ENCODE results near the gene PDE8B.

PDE8B gene

GRCh38 chr5:77316871-77317661 is 106.6 kb downstream of the PDE8B start:
- no peak for DNase-seq (ENCODE audit: low read depth in 2 of 2, low spot score in 1 of 2)

GRCh38 chr5:77318060-77318459 is 107.6 kb downstream of the PDE8B start:
- no peak for DNase-seq (ENCODE audit: low read depth in 2 of 2, low spot score in 1 of 2)

DNA sequence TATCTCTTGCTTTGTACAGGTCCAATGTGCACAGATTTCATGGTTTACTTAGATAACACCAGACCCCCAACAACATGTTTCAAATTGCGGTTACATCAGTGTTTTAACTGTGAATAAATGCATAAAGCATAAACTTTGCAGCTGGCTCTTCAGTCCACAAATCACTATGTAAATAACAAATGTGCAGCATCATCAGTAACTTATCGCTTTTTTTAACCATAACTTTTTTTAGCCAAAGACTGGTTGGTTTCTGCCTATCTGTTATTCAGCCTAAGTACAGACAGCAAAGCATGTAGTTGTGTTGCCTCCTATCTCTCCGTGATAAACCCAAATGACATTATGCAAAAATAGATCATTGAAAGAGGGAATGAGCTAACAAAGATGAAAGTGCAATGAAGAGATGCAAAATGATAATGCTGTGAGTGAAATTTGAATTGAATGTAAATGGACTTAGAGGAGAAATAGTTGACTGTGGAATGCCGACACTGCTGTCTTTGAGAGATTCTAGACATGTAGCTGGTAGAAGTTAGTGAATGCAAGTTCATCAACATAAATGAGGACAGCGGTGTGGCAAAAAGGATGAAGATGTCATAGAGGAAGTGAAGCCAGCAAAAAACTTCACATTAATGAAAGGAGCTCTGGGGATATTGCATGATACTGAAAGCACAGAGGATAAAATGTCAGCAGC is 108.8 kb downstream of the PDE8B start:
- no peak for DNase-seq (ENCODE audit: low read depth in 2 of 2, low spot score in 1 of 2)

GRCh38 chr5:77321793-77322394 is 111.4 kb downstream of the PDE8B start:
- no peak for DNase-seq (ENCODE audit: low read depth in 2 of 2, low spot score in 1 of 2)

DNA sequence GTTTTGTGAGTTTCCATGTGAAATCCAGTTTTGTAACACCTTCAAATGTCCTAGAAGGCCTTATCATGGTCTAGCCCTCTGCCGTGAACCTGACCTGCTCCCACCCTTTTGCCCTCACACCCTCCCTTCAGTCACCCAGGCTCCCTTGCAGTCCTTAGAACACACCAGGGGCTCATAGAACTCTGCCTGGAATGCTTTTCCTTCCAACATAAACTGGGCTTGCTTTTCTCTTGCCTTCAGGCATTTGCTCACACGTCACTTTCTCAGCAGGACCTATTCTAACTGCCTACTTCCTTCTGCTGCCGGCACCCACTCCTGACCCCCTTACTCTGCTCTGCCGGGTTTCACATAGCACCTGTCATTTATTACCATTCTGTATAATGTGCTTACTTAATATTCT is 111.9 kb downstream of the PDE8B start:
- no peak for DNase-seq (ENCODE audit: low read depth in 2 of 2, low spot score in 1 of 2)

DNA sequence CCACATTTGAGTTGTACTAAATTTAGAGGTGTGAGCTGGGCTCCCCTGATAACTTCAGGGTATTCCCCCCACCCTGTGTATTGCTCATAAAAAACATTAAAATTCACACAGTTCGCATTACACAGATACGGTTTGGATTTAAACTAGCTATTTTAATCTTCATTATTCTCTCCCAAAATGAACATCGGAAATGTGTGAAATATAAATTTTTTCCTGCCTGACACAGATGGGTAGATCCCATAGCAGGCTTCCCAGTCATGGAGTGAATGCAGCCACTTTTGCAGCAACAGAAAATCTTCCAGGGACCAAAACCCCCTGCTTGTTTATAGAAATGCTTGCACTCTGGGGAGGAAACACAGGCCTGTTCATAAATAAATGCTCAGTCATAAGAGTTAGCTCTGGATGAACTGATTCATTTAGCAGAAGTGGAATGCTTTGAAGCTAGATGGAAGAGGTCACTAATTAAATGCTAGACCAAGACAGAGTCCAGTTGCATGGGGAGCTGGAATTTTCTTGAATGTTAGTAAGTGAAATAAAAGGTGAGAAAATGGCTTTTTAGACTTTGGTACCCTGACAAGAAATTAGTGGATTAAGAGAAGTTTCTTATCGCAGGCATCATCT is 115.6 kb downstream of the PDE8B start:
- no peak for DNase-seq (ENCODE audit: low read depth in 2 of 2, low spot score in 1 of 2)

DNA sequence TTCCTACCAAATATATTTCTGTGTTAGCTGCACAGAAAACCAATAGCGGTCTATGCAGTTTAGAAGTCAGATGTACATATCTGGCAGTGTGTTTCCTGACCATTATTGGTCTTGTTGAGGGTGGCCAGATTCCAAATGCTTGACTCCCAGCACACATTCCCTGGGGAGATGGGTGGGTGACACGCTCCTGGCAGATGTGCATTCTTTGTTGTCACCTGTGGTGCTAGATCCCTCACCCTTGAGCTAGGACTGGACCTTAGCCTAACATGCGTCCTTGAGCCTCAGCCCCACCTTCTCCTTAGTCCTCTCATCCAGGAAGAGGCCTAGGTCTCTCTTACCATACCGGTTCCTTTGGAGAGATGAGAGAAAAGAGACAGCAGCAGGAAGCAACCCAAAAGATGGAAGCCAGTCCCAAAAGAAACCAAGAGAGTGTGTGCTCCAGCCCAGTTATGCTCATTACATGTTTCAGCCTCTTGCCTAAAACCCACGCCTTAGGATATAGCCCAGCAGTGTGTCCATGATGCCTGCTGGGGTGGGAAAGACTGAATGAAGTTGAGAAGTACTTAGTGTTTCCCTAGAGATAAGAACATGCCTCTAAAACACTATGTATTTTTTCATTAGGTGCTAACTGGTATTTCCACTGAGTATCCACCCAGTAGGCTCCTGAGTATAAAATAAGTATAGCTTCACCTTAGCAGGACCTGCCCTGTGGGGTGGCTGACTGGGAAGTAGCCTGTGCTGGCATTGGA is 116.7 kb downstream of the PDE8B start:
- no peak for DNase-seq (ENCODE audit: low read depth in 2 of 2, low spot score in 1 of 2)

DNA sequence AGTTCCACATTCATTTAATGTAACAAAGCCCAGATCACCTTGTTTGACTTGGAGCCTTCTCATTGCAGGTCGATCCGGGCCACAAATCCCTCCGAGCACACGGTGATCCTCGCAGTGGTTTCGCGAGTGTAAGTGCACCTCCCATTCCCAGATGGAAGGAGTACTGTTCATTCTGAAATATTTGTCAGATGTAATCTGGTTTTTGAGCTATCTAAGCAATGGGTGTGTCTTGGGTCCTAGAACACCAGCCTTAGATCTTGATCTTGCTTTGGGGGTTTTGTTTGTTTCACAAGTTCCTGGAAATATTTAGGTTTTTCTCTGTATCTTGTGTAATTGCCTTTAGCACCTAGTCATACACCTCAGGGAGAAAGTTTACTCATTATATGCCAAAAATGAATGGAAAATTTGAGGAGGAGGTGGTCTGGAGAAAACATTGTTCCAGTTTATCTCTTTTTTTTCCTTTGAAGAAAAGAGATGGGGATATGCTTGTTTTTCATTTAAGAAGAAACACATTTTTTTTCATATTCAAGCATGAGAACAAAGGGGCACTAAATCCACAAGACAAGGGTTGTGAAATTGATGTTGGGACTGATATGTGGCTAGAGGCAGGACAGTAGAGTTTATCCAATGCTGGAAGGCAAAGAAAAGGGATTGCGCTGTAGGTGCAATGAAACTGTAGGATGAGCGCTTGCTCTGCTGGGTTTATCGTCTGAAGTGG is 118.6 kb downstream of the PDE8B start:
- no peak for DNase-seq (ENCODE audit: low read depth in 2 of 2, low spot score in 1 of 2)

- no peak for DNase-seq (ENCODE audit: low read depth in 2 of 2, low spot score in 1 of 2)
These were observed 119.4 kb downstream of the PDE8B start for GRCh38 chr5:77329664-77330430.

- DNase-seq (ENCODE audit: low read depth in 2 of 2, low spot score in 1 of 2): no peak
These were observed 122.6 kb downstream of the PDE8B start for GRCh38 chr5:77333036-77333435.

DNA sequence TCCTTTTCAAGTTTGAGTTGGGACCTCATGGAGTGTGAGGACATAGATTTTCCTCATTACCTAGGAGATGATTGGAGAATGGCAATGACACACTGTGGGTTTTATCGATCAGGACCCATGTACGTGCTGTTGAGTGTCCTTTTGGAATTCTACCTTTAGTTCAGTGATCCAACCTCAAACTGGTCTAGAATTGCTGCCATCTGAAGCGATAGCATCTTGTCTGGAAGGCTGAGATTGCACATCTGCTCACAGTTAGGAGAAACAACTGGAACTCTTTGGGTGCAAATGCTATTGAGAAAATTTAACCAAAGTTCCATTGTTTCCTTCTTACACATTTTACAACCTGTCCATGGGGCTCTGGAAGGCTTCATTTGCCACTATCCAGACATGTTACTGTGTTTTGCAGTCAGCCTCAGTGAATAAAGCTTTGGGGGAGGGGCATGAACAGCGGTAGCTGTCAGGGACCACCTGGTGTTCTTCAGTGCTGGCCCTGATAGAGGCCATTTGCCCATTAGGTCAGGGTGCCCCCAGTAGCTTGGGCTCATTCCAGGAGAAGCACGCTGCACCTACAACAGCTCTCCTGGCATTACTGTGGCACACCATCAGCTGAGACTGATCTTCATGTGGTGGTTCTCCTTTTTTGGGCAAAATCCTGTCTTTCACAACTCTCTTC is 123.1 kb downstream of the PDE8B start:
- DNase-seq (ENCODE audit: low read depth in 2 of 2, low spot score in 1 of 2): no peak

GRCh38 chr5:77337246-77337645 is 126.8 kb downstream of the PDE8B start:
- DNase-seq (ENCODE audit: low read depth in 2 of 2, low spot score in 1 of 2): no peak

- no peak for DNase-seq (ENCODE audit: low read depth in 2 of 2, low spot score in 1 of 2)
These were observed 127.2 kb downstream of the PDE8B start for GRCh38 chr5:77337686-77338085.

- DNase-seq (ENCODE audit: low read depth in 2 of 2, low spot score in 1 of 2): no peak
These were observed 128.9 kb downstream of the PDE8B start for GRCh38 chr5:77339337-77339890.

DNA sequence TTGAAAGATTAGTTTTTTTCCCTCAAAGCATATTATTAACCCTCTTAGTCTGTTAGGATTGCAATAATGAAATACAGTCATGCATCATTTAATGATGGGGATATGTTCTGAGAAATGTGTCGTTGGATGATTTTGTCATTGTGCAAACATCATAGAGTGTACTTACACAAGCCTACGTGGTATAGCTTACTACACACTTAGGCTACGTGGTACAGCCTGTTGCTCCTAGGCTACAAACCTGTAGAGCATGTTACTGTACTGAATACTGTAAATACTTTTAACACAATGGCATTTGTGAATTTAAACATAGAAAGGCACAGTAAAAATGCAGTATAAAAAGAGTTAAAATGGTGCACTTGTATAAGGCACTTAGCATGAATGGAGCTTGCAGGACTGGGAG is 132.7 kb downstream of the PDE8B start:
- no peak for DNase-seq (ENCODE audit: low read depth in 2 of 2, low spot score in 1 of 2)

DNA sequence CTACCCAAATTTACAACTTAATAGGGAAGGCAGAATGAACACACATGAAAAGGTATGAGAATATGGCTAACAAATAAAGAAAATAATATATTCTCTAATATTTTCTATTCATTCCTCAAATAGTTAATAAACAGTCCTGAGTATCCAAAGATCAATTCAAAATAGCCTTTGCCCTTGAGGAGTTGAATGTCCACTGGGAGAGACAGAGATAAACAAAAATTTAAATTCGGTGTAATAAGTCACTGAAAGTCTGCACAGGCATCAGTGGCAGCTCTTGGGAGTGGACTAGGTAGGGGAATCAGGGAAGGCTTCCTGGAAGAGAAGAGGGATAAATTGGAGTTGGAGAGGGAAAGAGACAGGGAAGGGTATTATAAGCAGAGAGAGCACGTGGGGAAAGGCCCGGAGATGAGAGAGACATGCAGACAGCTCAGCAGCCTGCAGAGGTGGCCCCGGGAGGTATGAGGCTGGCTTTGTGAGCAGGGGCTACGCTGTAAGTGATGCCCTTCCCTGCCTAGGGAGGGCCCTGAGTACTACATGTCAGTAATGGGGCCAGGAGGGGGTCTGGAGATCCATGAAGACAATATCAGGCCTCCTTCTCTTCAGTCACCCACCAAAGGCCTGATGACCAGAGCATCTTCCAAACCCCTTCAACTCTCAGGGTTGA is 137.1 kb downstream of the PDE8B start:
- DNase-seq (ENCODE audit: low read depth in 2 of 2, low spot score in 1 of 2): no peak

GRCh38 chr5:77353251-77353650 is 142.8 kb downstream of the PDE8B start:
- DNase-seq (ENCODE audit: low read depth in 2 of 2, low spot score in 1 of 2): no peak

DNA sequence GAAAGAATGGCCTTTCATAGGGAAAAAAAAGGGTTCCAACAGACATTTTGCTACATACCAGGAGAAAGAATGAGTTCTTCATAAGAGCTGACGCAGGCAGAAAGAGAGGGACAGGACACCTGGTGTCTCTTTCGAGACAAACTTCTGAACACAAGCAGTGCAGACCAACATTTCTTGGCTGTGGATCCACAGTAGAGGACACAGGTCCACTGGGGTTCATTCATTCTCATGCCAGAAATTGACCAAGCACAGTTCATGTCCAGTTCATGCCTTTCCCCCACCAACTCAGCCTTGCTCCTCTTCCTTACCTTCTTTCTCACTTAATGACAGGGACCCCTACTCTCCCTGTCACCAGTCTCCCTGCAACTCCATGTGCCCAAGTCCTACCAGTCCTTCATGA is 144.0 kb downstream of the PDE8B start:
- no peak for DNase-seq (ENCODE audit: low read depth in 2 of 2, low spot score in 1 of 2)

All from stimulated activated CD8-positive, alpha-beta memory T cell treated with anti-CD3 and anti-CD28 coated beads, Interleukin-4, amount 100 ng/mL, for 4 hours (primary cell).